ENCODE results near the gene KCNMB2.

DNA sequence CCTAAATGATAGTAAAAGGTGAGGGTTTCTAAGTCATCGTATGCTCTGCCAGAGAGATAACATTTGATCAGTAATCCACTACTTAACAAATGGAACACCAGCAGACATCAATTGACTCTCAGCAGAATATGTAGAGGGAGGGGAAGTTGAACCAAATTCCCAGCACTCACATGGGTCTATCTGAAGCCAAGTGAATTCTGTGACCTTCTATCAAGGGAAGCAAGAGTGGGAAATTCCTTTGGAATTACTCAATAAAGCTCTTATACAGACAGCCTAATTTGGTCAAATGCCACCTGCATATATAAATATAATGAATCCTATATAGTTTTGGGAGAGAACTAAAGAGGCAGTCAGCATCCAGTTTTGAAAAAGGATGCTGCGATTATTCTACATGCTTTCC lies 15.8 kb upstream of the KCNMB2 start:
- TF ChIP-seq FOXM1 (IDR thresholded peaks at IDR 0.05; ENCODE audit: borderline replicate concordance), result no peak
- TF ChIP-seq ELF4 (IDR thresholded peaks at IDR 0.05), result no peak
- no peak for TF ChIP-seq NFRKB (IDR thresholded peaks at IDR 0.05)
- no peak for TF ChIP-seq ZNF384 (IDR thresholded peaks at IDR 0.05)
- TF ChIP-seq TARDBP (IDR thresholded peaks at IDR 0.05), result no peak

Data from HEK293T (cell line).